Caco-2 (cell line): ENCODE results near the gene TSPAN9. TPM values are rescaled to one million over a fixed set of nuclear protein-coding genes. Genes with fewer than 3 reads are reported as not detected.

Source experiments
- BruUV-seq: library from RNA; stranded (reverse); fragments of 400-500 nt; replicated peaks from 2 replicates; lab custom pipeline; 2021; lab: Mats Ljungman, UMichigan
- CTCF ChIA-PET: fragments of 300-600 bp; sonication (Branson Sonifier 250); formaldehyde crosslinking; loops from one replicate; lab custom pipeline; 2022; ENCODE audit warnings: antibody characterized with exemption; lab: Charles Lee
- POLR2A ChIA-PET: fragments of 300-600 bp; sonication (Branson Sonifier 250); formaldehyde crosslinking; loops from one replicate; lab custom pipeline; 2022; ENCODE audit warnings: antibody characterized with exemption; lab: Charles Lee
- DNase-seq, 2 experiments: peaks; one replicate each; pipeline versions ENCODE4 v3.0.0 to v3.0.0-alpha.2; 2020 to 2022
- H3K27me3 ChIP-seq: replicated peaks from 2 replicates; pipeline ENCODE4 v1.6.0; 2011; ENCODE audit warnings: low read length; ENCODE audit not compliant: control insufficient read depth, insufficient read depth
- H3K36me3 ChIP-seq: 2 replicates; pipeline ENCODE4 v1.5.1; 2011; ENCODE audit warnings: low read length; ENCODE audit not compliant: control insufficient read depth, insufficient read depth
- H3K4me1 ChIP-seq: fragments of 250-450 bp; sonication (Bioruptor Pico); 2 replicates; pipeline ENCODE4 v1.5.1; 2020; ENCODE audit warnings: mild to moderate bottlenecking
- H3K4me3 ChIP-seq: 2 replicates; pipeline ENCODE4 v1.5.1; 2011; ENCODE audit warnings: low read depth, mild to moderate bottlenecking, control low read depth, low read length
- H3K9me3 ChIP-seq: fragments of 250-450 bp; sonication (Bioruptor Pico); 2 replicates; pipeline ENCODE4 v1.5.1; 2020; ENCODE audit warnings: mild to moderate bottlenecking, moderate library complexity
- H3K27ac Mint-ChIP-seq: one replicate; pipeline ENCODE4 v1.8.0; 2022; ENCODE audit warnings: mixed read lengths; ENCODE audit not compliant: unreplicated experiment
- H3K27me3 Mint-ChIP-seq: one replicate; pipeline ENCODE4 v1.8.0; 2022; ENCODE audit warnings: mixed read lengths; ENCODE audit not compliant: insufficient read depth, unreplicated experiment
- H3K36me3 Mint-ChIP-seq: one replicate; pipeline ENCODE4 v1.8.0; 2022; ENCODE audit warnings: mild to moderate bottlenecking, mixed read lengths; ENCODE audit not compliant: insufficient read depth, unreplicated experiment
- H3K4me1 Mint-ChIP-seq: one replicate; pipeline ENCODE4 v1.8.0; 2022; ENCODE audit warnings: low read depth, mixed read lengths; ENCODE audit not compliant: unreplicated experiment
- H3K4me3 Mint-ChIP-seq: one replicate; pipeline ENCODE4 v1.8.0; 2022; ENCODE audit warnings: mild to moderate bottlenecking, moderate library complexity, mixed read lengths; ENCODE audit not compliant: unreplicated experiment
- H3K9me3 Mint-ChIP-seq: one replicate; pipeline ENCODE4 v1.8.0; 2022; ENCODE audit warnings: mixed read lengths; ENCODE audit not compliant: unreplicated experiment
- intact Hi-C: fragments of 100-400 bp; cut with micrococcal nuclease; formaldehyde crosslinking; loops from one replicate; pipeline ENCODE4 v1.10.0; 2022; ENCODE audit not compliant: unreplicated experiment
- total RNA-seq: library from RNA; stranded (reverse); gene quantifications from 2 replicates; pipeline ENCODE4 v1.2.3, GENCODE V29; 2022
- TF ChIP-seq, protein P1 (sequence below), 2 experiments: fragments of 200-600 bp in 1 of 2; IDR thresholded peaks; 1 replicate in 1 of 2; 2 replicates in 1 of 2; pipeline versions ENCODE4 v1.5.1 to v1.8.0; 2011 to 2022; ENCODE audit warnings: antibody characterized with exemption in 1 of 2, control low read depth in 1 of 2, inconsistent platforms in 1 of 2, low read depth in 1 of 2, low read length in 1 of 2, mild to moderate bottlenecking in 1 of 2, moderate library complexity in 1 of 2; ENCODE audit not compliant: insufficient read depth in 1 of 2, severe bottlenecking in 1 of 2, unreplicated experiment in 1 of 2

The TSPAN9 gene
- total RNA-seq, 1 experiment from 2014 or later, result 49.1 TPM

DNA sequence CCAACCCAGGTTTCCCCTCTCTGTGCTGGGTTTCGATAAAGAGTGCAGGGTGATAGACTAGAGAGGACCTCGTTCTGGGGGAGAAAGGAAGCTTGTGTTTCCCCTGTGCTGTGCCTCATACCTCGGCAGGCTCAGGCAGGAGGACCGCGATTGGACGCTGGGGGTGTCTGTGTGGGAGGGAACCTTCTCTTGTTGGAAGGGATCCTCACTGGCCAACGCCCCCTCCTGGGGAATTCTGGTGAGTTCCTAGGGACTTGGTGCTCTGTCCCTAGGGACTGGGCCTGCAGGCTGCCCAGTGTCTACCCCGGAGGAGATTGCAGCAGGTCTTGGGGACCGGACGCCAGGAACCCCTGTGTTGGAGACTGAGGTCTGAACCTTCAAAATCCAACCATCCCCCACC is 256.4 kb downstream of the TSPAN9 start:
- no peaks in the 10 kb centered on the region for H3K36me3 ChIP-seq
- no peaks in the 10 kb centered on the region for H3K9me3 ChIP-seq
- peaks cover 25% of the 10 kb centered on the region for H3K27me3 Mint-ChIP-seq
- no peak overlapping the region for H3K4me3 ChIP-seq
- H3K27ac Mint-ChIP-seq, result no peak overlapping the region
- no TSS peak for BruUV-seq
- no peak overlapping the region for H3K4me3 Mint-ChIP-seq
- peaks cover 7% of the 10 kb centered on the region for H3K4me1 Mint-ChIP-seq
- peaks cover 2% of the 10 kb centered on the region; the same call in 1 of the 2 replicates for H3K27me3 ChIP-seq
- H3K4me1 ChIP-seq, result no peaks in the 10 kb centered on the region
- intact Hi-C loops, result loop anchor here (1.0 to 2.0 kb wide), 2 partner anchors 19 to 33 kb away; no protein-coding TSS in a partner anchor
- ChIA-PET CTCF (interaction anchor here (1.1 to 2.7 kb wide), 4 partner anchors 18 to 34 kb away, joined by 4 to 30 read pairs (median 6); no protein-coding TSS in a partner anchor), POLR2A (no interaction called here)
- DNase-seq, result peak; percentile 77 to 79
- H3K36me3 Mint-ChIP-seq, result no peaks in the 10 kb centered on the region
- TF ChIP-seq, protein P1, sequence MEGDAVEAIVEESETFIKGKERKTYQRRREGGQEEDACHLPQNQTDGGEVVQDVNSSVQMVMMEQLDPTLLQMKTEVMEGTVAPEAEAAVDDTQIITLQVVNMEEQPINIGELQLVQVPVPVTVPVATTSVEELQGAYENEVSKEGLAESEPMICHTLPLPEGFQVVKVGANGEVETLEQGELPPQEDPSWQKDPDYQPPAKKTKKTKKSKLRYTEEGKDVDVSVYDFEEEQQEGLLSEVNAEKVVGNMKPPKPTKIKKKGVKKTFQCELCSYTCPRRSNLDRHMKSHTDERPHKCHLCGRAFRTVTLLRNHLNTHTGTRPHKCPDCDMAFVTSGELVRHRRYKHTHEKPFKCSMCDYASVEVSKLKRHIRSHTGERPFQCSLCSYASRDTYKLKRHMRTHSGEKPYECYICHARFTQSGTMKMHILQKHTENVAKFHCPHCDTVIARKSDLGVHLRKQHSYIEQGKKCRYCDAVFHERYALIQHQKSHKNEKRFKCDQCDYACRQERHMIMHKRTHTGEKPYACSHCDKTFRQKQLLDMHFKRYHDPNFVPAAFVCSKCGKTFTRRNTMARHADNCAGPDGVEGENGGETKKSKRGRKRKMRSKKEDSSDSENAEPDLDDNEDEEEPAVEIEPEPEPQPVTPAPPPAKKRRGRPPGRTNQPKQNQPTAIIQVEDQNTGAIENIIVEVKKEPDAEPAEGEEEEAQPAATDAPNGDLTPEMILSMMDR (IDR thresholded peaks at IDR 0.05; ENCODE audit: insufficient read depth in 1 of 2, low read depth in 1 of 2, low read length in 1 of 2, severe bottlenecking in 1 of 2, unreplicated experiment in 1 of 2), result peak in 1 of 2 experiments; percentile 34
- no peaks in the 10 kb centered on the region for H3K9me3 Mint-ChIP-seq

DNA sequence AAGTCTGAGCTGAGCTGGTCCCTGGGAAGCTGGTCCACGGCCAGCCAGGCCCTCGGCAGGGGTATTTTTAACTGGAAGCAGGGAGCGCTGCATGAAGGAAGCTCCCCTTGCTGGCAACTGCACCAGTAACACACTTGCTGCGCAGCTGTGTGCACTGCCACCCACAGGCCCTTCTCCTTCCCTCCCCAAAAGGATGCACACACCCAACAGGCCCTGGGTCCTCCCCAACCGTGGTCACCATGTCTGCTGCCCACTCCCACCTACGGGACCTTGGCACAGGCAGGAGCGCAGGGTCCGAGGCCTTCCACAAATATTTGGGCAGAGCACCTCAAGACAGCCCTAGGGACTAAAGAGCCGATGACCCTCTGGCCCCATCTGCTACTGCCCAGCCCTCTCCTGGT is 256.8 kb downstream of the TSPAN9 start:
- intact Hi-C loops, result loop anchor here (1.0 to 2.0 kb wide), 2 partner anchors 19 to 34 kb away; no protein-coding TSS in a partner anchor
- H3K27ac Mint-ChIP-seq, result no peak overlapping the region
- peaks cover 7% of the 10 kb centered on the region for H3K4me1 Mint-ChIP-seq
- no peaks in the 10 kb centered on the region for H3K36me3 Mint-ChIP-seq
- Histone ChIP-seq H3K4me3 (no peak overlapping the region), H3K36me3 (no peaks in the 10 kb centered on the region), H3K4me1 (no peaks in the 10 kb centered on the region), H3K27me3 (peaks cover 2% of the 10 kb centered on the region; the same call in 1 of the 2 replicates), H3K9me3 (no peaks in the 10 kb centered on the region)
- TF ChIP-seq, protein P1 (IDR thresholded peaks at IDR 0.05; ENCODE audit: insufficient read depth in 1 of 2, low read depth in 1 of 2, low read length in 1 of 2, severe bottlenecking in 1 of 2, unreplicated experiment in 1 of 2), result no peak
- CTCF ChIA-PET, result interaction anchor here (1.1 to 2.7 kb wide), 4 partner anchors 17 to 34 kb away, joined by 4 to 30 read pairs (median 6); no protein-coding TSS in a partner anchor
- no peak overlapping the region for H3K4me3 Mint-ChIP-seq
- peaks cover 25% of the 10 kb centered on the region for H3K27me3 Mint-ChIP-seq
- no TSS peak for BruUV-seq
- POLR2A ChIA-PET, result no interaction called here
- no peak for DNase-seq
- no peaks in the 10 kb centered on the region for H3K9me3 Mint-ChIP-seq

DNA sequence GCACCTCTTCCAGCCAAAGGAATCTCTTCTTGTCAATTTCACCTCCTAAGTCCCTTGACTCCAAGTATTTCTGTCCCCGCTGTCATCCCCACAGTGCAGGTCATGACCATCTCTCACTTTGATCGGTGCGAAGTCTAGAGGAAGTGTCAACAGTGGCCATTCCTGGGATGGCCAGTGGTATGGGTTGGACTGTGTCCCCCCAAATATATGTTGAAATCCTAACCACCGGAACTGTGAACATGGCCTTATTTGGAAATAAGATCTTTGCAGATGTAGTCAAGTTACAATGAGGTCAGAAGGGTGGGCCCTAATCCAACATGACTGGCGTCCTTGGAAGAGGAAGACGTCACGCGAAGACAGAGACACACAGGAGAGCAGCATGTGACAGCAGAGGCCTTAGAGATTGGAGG is 257.9 kb downstream of the TSPAN9 start:
- Mint-ChIP-seq H3K4me3 (no peak overlapping the region), H3K27me3 (peaks cover 18% of the 10 kb centered on the region), H3K4me1 (peaks cover 7% of the 10 kb centered on the region), H3K9me3 (no peaks in the 10 kb centered on the region), H3K36me3 (no peaks in the 10 kb centered on the region), H3K27ac (no peak overlapping the region)
- intact Hi-C loops, result no loop called here
- CTCF ChIA-PET, result interaction anchor here (0.9 to 2.7 kb wide), 3 partner anchors 18 to 35 kb away, joined by 3 to 30 read pairs (median 6); no protein-coding TSS in a partner anchor
- no peaks in the 10 kb centered on the region for H3K36me3 ChIP-seq
- H3K27me3 ChIP-seq, result no peaks in the 10 kb centered on the region
- TF ChIP-seq, protein P1 (IDR thresholded peaks at IDR 0.05; ENCODE audit: insufficient read depth in 1 of 2, low read depth in 1 of 2, low read length in 1 of 2, severe bottlenecking in 1 of 2, unreplicated experiment in 1 of 2), result no peak
- H3K4me3 ChIP-seq, result no peak overlapping the region
- POLR2A ChIA-PET, result no interaction called here
- no peaks in the 10 kb centered on the region for H3K4me1 ChIP-seq
- BruUV-seq, result no TSS peak
- no peaks in the 10 kb centered on the region for H3K9me3 ChIP-seq
- no peak for DNase-seq

Other genes starting within 250 kb of the TSPAN9 start
- not detected in 2 replicates for gene NRIP2, start 242.3 kb upstream of the TSPAN9 start, total RNA-seq
- gene TEX52, start 220.3 kb upstream of the TSPAN9 start, total RNA-seq, result 0.34 TPM in 1 of 2 replicates, not detected in the other
- gene FOXM1, start 200.2 kb upstream of the TSPAN9 start, total RNA-seq, result 217 and 222 TPM in 2 replicates
- 99.1 and 99.8 TPM in 2 replicates for gene RHNO1, start 200.2 kb upstream of the TSPAN9 start, total RNA-seq
- 31.0 and 31.7 TPM in 2 replicates for gene TULP3, start 186.5 kb upstream of the TSPAN9 start, total RNA-seq
- gene TEAD4, start 118.0 kb upstream of the TSPAN9 start, total RNA-seq, result 96.2 and 97.8 TPM in 2 replicates